Thyroid gland (tissue), 4 donors: ENCODE data around the gene CCND1. TPM values are rescaled to one million over a fixed set of nuclear protein-coding genes. Genes with fewer than 3 reads are reported as not detected.
"Not testable (repeated sequence)": the region's sequence is repeated elsewhere in the genome, so short reads cannot be mapped to it uniquely, and the experiment has no call there.

Experiments used
- DNase-seq, 2 donors: peaks; one replicate each; pipeline ENCODE4 v3.0.0-alpha.2; 2019
- H3K27ac ChIP-seq, 3 donors: fragments of 200-600 bp; sonication (generic); 1 replicate in 2 of 3; 2 replicates in 1 of 3; pipeline ENCODE4 v1.5.1; 2016 to 2019; ENCODE audit warnings: mild to moderate bottlenecking in 1 of 3, moderate library complexity in 1 of 3
- H3K27me3 ChIP-seq: fragments of 200-600 bp; sonication (generic); one replicate; pipeline ENCODE4 v1.5.1; 2019
- H3K36me3 ChIP-seq, 2 donors: fragments of 200-600 bp; sonication (generic); one replicate each; pipeline ENCODE4 v1.5.1; 2016 to 2019
- H3K4me1 ChIP-seq, 2 donors: fragments of 200-600 bp; sonication (generic); one replicate each; pipeline ENCODE4 v1.5.1; 2017 to 2019
- H3K4me3 ChIP-seq, 3 donors: fragments of 200-600 bp; sonication (generic); replicated peaks in 1 of 3; 1 replicate in 2 of 3; 2 replicates in 1 of 3; pipeline ENCODE4 v1.5.1; 2016; ENCODE audit warnings: mild to moderate bottlenecking in 1 of 3
- H3K9me3 ChIP-seq: fragments of 200-600 bp; sonication (generic); one replicate; pipeline ENCODE4 v1.5.1; 2017
- POLR2A ChIP-seq, 2 donors: fragments of 450-650 bp; IDR thresholded peaks; one replicate each; pipeline ENCODE4 v1.6.1; 2017; ENCODE audit warnings: antibody characterized with exemption in 2 of 2, mild to moderate bottlenecking in 2 of 2, moderate library complexity in 1 of 2
- WGBS, 2 donors: methylation state at CpG; one replicate each; pipeline ENCODE4 v1.1.5; 2017; 5-methylcytosine and 5-hydroxymethylcytosine counted together
- intact Hi-C: fragments of 100-400 bp; cut with DNase I; formaldehyde crosslinking; loops from one replicate; pipeline ENCODE4 v1.15.1; 2023
- total RNA-seq, 4 donors: library from RNA; depleted of rRNA; stranded (reverse); fragments of >200 nt; gene quantifications; one replicate each; pipeline ENCODE4 v1.2.3, GENCODE V29; 2016
- TF ChIP-seq, protein P1 (sequence below), 6 experiments: fragments of 200-600 bp in 3 of 6; fragments of 450-650 bp in 3 of 6; sonication (generic) in 3 of 6; IDR thresholded peaks; one replicate each; pipeline ENCODE4 v1.5.1; 2016 to 2019; ENCODE audit warnings: antibody characterized with exemption in 6 of 6, mild to moderate bottlenecking in 2 of 6, inconsistent platforms in 1 of 6, moderate library complexity in 1 of 6

CCND1 gene
- total RNA-seq, 4 donors from 2014 or later = 55.1 to 110 (median 94.6) TPM

DNA sequence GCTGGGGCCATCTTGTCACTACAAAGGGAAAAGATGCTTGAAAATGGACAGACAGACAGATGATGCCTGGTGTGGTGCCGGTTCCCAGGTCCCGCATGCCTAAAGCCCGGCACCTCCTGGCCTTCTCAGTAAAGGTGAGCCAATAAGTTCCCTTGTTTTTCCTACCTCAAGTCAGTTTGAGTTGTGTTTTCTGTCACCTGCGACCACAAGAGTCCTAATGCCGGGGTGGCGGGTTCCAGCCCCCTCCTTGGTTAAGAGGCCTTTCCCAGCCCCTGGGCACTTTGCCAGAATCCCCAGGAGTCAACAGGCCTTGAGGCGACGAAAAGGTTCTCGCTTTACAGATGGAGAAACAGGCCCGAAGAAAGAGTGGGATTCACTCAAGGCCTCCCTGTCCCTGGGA is 53.8 kb downstream of the CCND1 start:
- WGBS, 2 donors = 69 to 72% methylated on average over 10 of the region's 10 CpGs
- TF ChIP-seq, protein P1, sequence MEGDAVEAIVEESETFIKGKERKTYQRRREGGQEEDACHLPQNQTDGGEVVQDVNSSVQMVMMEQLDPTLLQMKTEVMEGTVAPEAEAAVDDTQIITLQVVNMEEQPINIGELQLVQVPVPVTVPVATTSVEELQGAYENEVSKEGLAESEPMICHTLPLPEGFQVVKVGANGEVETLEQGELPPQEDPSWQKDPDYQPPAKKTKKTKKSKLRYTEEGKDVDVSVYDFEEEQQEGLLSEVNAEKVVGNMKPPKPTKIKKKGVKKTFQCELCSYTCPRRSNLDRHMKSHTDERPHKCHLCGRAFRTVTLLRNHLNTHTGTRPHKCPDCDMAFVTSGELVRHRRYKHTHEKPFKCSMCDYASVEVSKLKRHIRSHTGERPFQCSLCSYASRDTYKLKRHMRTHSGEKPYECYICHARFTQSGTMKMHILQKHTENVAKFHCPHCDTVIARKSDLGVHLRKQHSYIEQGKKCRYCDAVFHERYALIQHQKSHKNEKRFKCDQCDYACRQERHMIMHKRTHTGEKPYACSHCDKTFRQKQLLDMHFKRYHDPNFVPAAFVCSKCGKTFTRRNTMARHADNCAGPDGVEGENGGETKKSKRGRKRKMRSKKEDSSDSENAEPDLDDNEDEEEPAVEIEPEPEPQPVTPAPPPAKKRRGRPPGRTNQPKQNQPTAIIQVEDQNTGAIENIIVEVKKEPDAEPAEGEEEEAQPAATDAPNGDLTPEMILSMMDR (IDR thresholded peaks at IDR 0.05) = no peak
- no peak for TF ChIP-seq POLR2A (IDR thresholded peaks at IDR 0.05)
- Histone ChIP-seq H3K4me1 (peaks cover 0 to 8% of the 10 kb centered on the region in 2 donors), H3K27ac (no peak overlapping the region), H3K4me3 (no peak overlapping the region), H3K36me3 (no peaks in the 10 kb centered on the region), H3K27me3 (no peaks in the 10 kb centered on the region), H3K9me3 (no peaks in the 10 kb centered on the region)
- DNase-seq = no peak
- intact Hi-C loops = no loop called here

GRCh38 chr11:69695581-69695980 is 54.6 kb downstream of the CCND1 start:
- Histone ChIP-seq H3K27ac (no peak overlapping the region), H3K9me3 (no peaks in the 10 kb centered on the region), H3K4me3 (no peak overlapping the region), H3K36me3 (no peaks in the 10 kb centered on the region), H3K27me3 (no peaks in the 10 kb centered on the region), H3K4me1 (peaks cover 0 to 13% of the 10 kb centered on the region in 2 donors)
- DNase-seq = no peak
- 84 to 87% methylated on average over 7 of the region's 7 CpGs for WGBS, 2 donors
- TF ChIP-seq, protein P1 (IDR thresholded peaks at IDR 0.05) = no peak
- no peak for TF ChIP-seq POLR2A (IDR thresholded peaks at IDR 0.05)
- intact Hi-C loops = no loop called here

DNA sequence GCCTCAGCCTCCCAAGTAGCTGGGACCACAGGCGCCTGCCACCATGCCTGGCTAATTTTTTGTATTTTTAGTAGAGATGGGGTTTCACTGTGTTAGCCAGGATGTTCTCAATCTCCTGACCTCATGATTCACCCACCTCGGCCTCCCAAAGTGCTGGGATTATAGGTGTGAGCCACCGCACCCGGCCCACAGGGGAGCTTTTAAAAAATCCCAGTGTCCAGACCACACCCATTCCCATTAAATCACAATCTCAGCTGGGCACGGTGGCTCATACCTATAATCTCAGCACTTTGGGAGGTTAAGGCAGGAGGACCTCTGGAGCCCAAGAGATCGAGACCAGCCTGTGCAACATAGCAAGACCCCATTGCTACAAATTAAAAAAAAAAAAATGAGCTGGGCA is 55.0 kb downstream of the CCND1 start:
- not testable (repeated sequence) for H3K27me3 ChIP-seq, H3K4me3 ChIP-seq
- 84% methylated on average over 6 of the region's 6 CpGs for WGBS, 2 donors

GRCh38 chr11:69696749-69697468 is 56.0 kb downstream of the CCND1 start:
- WGBS, 2 donors = 60 to 71% methylated on average over 12 to 15 of the region's 15 CpGs
- Histone ChIP-seq H3K4me3 (no peak overlapping the region), H3K4me1 (peaks cover 0 to 17% of the 10 kb centered on the region in 2 donors), H3K27me3 (peaks cover under 1% of the 10 kb centered on the region), H3K36me3 (no peaks in the 10 kb centered on the region), H3K9me3 (no peaks in the 10 kb centered on the region), H3K27ac (no peak overlapping the region)
- no peak for TF ChIP-seq POLR2A (IDR thresholded peaks at IDR 0.05)
- TF ChIP-seq, protein P1 (IDR thresholded peaks at IDR 0.05) = no peak
- no peak for DNase-seq
- intact Hi-C loops = no loop called here

More for the DNA sequence above, 55.0 kb downstream of the CCND1 start:
- H3K27ac ChIP-seq, H3K36me3 ChIP-seq, intact Hi-C loops, H3K9me3 ChIP-seq, DNase-seq: not testable (repeated sequence)
- peaks cover 0 to 17% of the 10 kb centered on the region in 2 donors for H3K4me1 ChIP-seq

GRCh38 chr11:69697469-69697843 is 56.5 kb downstream of the CCND1 start:
- intact Hi-C loops = no loop called here
- H3K4me3 ChIP-seq = no peak overlapping the region
- H3K9me3 ChIP-seq = no peaks in the 10 kb centered on the region
- peaks cover 6% of the 10 kb centered on the region for H3K27me3 ChIP-seq
- no peak for DNase-seq
- H3K36me3 ChIP-seq = no peaks in the 10 kb centered on the region
- no peak overlapping the region for H3K27ac ChIP-seq
- TF ChIP-seq, protein P1 (IDR thresholded peaks at IDR 0.05) = no peak
- TF ChIP-seq POLR2A (IDR thresholded peaks at IDR 0.05) = no peak
- WGBS, 2 donors = 93 to 97% methylated on average over 5 to 8 of the region's 8 CpGs
- H3K4me1 ChIP-seq = peaks cover 0 to 17% of the 10 kb centered on the region in 2 donors
